H9 (cell line): Measurements from ENCODE around the gene APPBP2. TPM values are rescaled to one million over a fixed set of nuclear protein-coding genes. Genes with fewer than 3 reads are reported as not detected.

Source experiments
- DNase-seq: peaks from one replicate; pipeline ENCODE4 v3.0.0-alpha.2; 2017
- H2AFZ ChIP-seq: one replicate; pipeline ENCODE4 v1.6.1; 2013; ENCODE audit warnings: mild to moderate bottlenecking, low read length, control low read depth, moderate library complexity
- H2AK5ac ChIP-seq: 2 replicates; pipeline ENCODE4 v1.6.1; 2013; ENCODE audit warnings: low read length, control low read depth, mixed read lengths; ENCODE audit not compliant: insufficient read length
- H2BK120ac ChIP-seq: one replicate; pipeline ENCODE4 v1.6.1; 2013; ENCODE audit warnings: low read depth, mild to moderate bottlenecking, low read length, control low read depth, inconsistent platforms; ENCODE audit not compliant: poor library complexity, severe bottlenecking
- H2BK12ac ChIP-seq: 2 replicates; pipeline ENCODE4 v1.6.1; 2013; ENCODE audit warnings: low read length, control low read depth, mixed read lengths, low read depth; ENCODE audit not compliant: insufficient read length
- H2BK15ac ChIP-seq: 2 replicates; pipeline ENCODE4 v1.6.1; 2013; ENCODE audit warnings: low read depth, low read length, control low read depth
- H2BK20ac ChIP-seq: one replicate; pipeline ENCODE4 v1.6.1; 2013; ENCODE audit warnings: low read depth, mild to moderate bottlenecking, low read length, control low read depth, inconsistent platforms; ENCODE audit not compliant: poor library complexity, severe bottlenecking
- H2BK5ac ChIP-seq: 2 replicates; pipeline ENCODE4 v1.6.1; 2013; ENCODE audit warnings: low read length, control low read depth, mixed read lengths; ENCODE audit not compliant: insufficient read length
- H3K14ac ChIP-seq: 2 replicates; pipeline ENCODE4 v1.6.1; 2013; ENCODE audit warnings: low read length, control low read depth; ENCODE audit not compliant: insufficient read depth
- H3K18ac ChIP-seq: 2 replicates; pipeline ENCODE4 v1.6.1; 2013; ENCODE audit warnings: low read depth, mild to moderate bottlenecking, mixed read lengths, low read length, control low read depth; ENCODE audit not compliant: insufficient read length
- H3K23ac ChIP-seq: 2 replicates; pipeline ENCODE4 v1.6.1; 2013; ENCODE audit warnings: low read length, control low read depth, mixed read lengths, low read depth; ENCODE audit not compliant: insufficient read length
- H3K23me2 ChIP-seq: 2 replicates; pipeline ENCODE4 v1.6.1; 2013; ENCODE audit warnings: low read depth, mild to moderate bottlenecking, mixed read lengths, low read length, control low read depth; ENCODE audit not compliant: insufficient read length, poor library complexity, severe bottlenecking
- H3K27ac ChIP-seq: 2 replicates; pipeline ENCODE4 v1.5.1; 2013; ENCODE audit warnings: low read length, control low read depth, mixed read lengths, low read depth; ENCODE audit not compliant: insufficient read length
- H3K27me3 ChIP-seq: 2 replicates; pipeline ENCODE4 v1.6.1; 2013; ENCODE audit warnings: low read length, control low read depth, inconsistent platforms; ENCODE audit not compliant: insufficient read depth
- H3K4ac ChIP-seq: 2 replicates; pipeline ENCODE4 v1.6.1; 2013; ENCODE audit warnings: low read depth, mild to moderate bottlenecking, control low read depth, inconsistent platforms, low read length, moderate library complexity
- H3K4me1 ChIP-seq: 2 replicates; pipeline ENCODE4 v1.6.1; 2013; ENCODE audit warnings: low read length, control low read depth, inconsistent platforms; ENCODE audit not compliant: insufficient read depth
- H3K4me2 ChIP-seq: 2 replicates; pipeline ENCODE4 v1.6.1; 2013; ENCODE audit warnings: low read length, control low read depth, mixed read lengths; ENCODE audit not compliant: insufficient read length, insufficient read depth
- H3K56ac ChIP-seq: 2 replicates; pipeline ENCODE4 v1.6.1; 2013; ENCODE audit warnings: low read depth, mild to moderate bottlenecking, mixed read lengths, low read length, control low read depth; ENCODE audit not compliant: insufficient read length
- H3K79me1 ChIP-seq: 2 replicates; pipeline ENCODE4 v1.6.1; 2013; ENCODE audit warnings: low read depth, mild to moderate bottlenecking, moderate library complexity, low read length, control low read depth, inconsistent platforms; ENCODE audit not compliant: insufficient read depth, poor library complexity, severe bottlenecking
- H3K79me2 ChIP-seq: 2 replicates; pipeline ENCODE4 v1.6.1; 2013; ENCODE audit warnings: low read length, control low read depth, inconsistent platforms; ENCODE audit not compliant: insufficient read depth
- H3K9ac ChIP-seq: 2 replicates; pipeline ENCODE4 v1.6.1; 2013; ENCODE audit warnings: low read length, control low read depth, mixed read lengths; ENCODE audit not compliant: insufficient read length; ENCODE audit errors: extremely low read depth
- H3K9me3 ChIP-seq: one replicate; pipeline ENCODE4 v1.6.1; 2013; ENCODE audit warnings: low read depth, low read length, inconsistent platforms; ENCODE audit not compliant: control insufficient read depth
- H3T11ph ChIP-seq: one replicate; pipeline ENCODE4 v1.6.1; 2013; ENCODE audit warnings: mild to moderate bottlenecking, low read length, control low read depth, inconsistent platforms
- H4K20me1 ChIP-seq: one replicate; pipeline ENCODE4 v1.6.1; 2013; ENCODE audit not compliant: control insufficient read depth, insufficient read length, insufficient read depth
- H4K5ac ChIP-seq: 2 replicates; pipeline ENCODE4 v1.6.1; 2013; ENCODE audit warnings: low read depth, mild to moderate bottlenecking, mixed read lengths, low read length, control low read depth; ENCODE audit not compliant: insufficient read length
- H4K8ac ChIP-seq: replicated peaks from 2 replicates; pipeline ENCODE4 v1.6.1; 2013; ENCODE audit warnings: low read length, control low read depth, mixed read lengths, low read depth; ENCODE audit not compliant: insufficient read length
- H4K91ac ChIP-seq: 2 replicates; pipeline ENCODE4 v1.6.1; 2013; ENCODE audit warnings: low read depth, mild to moderate bottlenecking, moderate library complexity, mixed read lengths, low read length, control low read depth; ENCODE audit not compliant: insufficient read length
- H3K27ac Mint-ChIP-seq, 3 experiments: 2 replicates in 2 of 3; 3 replicates in 1 of 3; pipeline ENCODE4 v1.8.0; 2020 to 2021; ENCODE audit warnings: mixed read lengths in 3 of 3, mild to moderate bottlenecking in 1 of 3, moderate library complexity in 1 of 3
- H3K27me3 Mint-ChIP-seq: 2 replicates; pipeline ENCODE4 v1.8.0; 2021; ENCODE audit warnings: low read depth, mild to moderate bottlenecking, moderate library complexity, mixed read lengths
- H3K36me3 Mint-ChIP-seq, 3 experiments: 2 replicates in 2 of 3; 3 replicates in 1 of 3; pipeline ENCODE4 v1.8.0; 2020 to 2021; ENCODE audit warnings: low read depth in 3 of 3, mixed read lengths in 3 of 3; ENCODE audit not compliant: insufficient read depth in 1 of 3
- H3K4me1 Mint-ChIP-seq, 2 experiments: 2 replicates each; pipeline ENCODE4 v1.8.0; 2020; ENCODE audit warnings: mixed read lengths in 2 of 2
- H3K4me3 Mint-ChIP-seq, 2 experiments: 2 replicates in 1 of 2; 3 replicates in 1 of 2; pipeline ENCODE4 v1.8.0; 2020 to 2021; ENCODE audit warnings: mild to moderate bottlenecking in 2 of 2, mixed read lengths in 2 of 2, moderate library complexity in 1 of 2
- H3K9me3 Mint-ChIP-seq, 2 experiments: 2 replicates in 1 of 2; 3 replicates in 1 of 2; pipeline ENCODE4 v1.8.0; 2020; ENCODE audit warnings: mild to moderate bottlenecking in 2 of 2, mixed read lengths in 2 of 2, moderate library complexity in 1 of 2
- WGBS: extraction: QIAGEN DNeasy Blood & Tissue Kit; methylation state at CpG from one replicate; pipeline ENCODE4 v1.1.7; 2013; ENCODE audit warnings: missing lambda C conversion rate, low lambda C conversion rate, mixed read lengths; ENCODE audit not compliant: insufficient read length; ENCODE audit errors: extremely low coverage; 5-methylcytosine and 5-hydroxymethylcytosine counted together
- total RNA-seq: library from RNA; stranded (reverse); gene quantifications from 2 replicates; pipeline ENCODE4 v1.2.1, GENCODE V29; 2021
- TF ChIP-seq, protein P1 (sequence below): fragments of 200-600 bp; sonication (generic); conservative IDR thresholded peaks from 3 replicates; pipeline ENCODE4 v1.8.0; 2021; ENCODE audit warnings: antibody characterized with exemption, mild to moderate bottlenecking

Gene APPBP2
- total RNA-seq, 1 experiment from 2014 or later, result 17.0 TPM

DNA sequence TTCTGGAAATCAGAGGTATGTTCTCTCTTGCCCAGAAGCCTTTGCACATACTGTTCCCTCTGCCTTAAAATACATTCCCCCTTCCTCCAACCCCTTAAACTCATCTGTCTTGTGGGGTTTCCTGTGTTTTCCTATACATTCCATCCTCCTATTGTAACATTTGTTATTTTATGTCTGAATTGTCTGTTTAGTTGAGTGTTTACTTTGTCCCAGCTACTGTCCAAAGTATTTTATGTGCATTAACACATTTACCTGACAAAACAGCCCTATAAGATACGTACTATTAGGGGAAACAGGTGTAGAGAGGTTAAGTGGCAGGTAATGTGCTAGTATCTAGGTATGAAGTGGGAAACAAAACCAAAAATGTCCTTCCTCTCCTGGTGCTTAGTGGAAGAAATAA is 61.7 kb downstream of the APPBP2 start:
- Histone ChIP-seq H2BK20ac (no peak overlapping the region), H4K8ac (no peak overlapping the region), H3K79me1 (no peaks in the 10 kb centered on the region), H3K4ac (no peak overlapping the region), H3K9ac (no peak overlapping the region), H3K9me3 (no peaks in the 10 kb centered on the region), H4K20me1 (no peaks in the 10 kb centered on the region), H3K56ac (no peak overlapping the region), H2BK12ac (no peak overlapping the region), H3K4me1 (no peaks in the 10 kb centered on the region), H3T11ph (no peak overlapping the region), H2AFZ (no peak overlapping the region), H3K79me2 (no peaks in the 10 kb centered on the region), H2AK5ac (no peak overlapping the region), H3K4me2 (no peak overlapping the region), H3K18ac (no peak overlapping the region), H2BK120ac (no peak overlapping the region), H2BK15ac (no peak overlapping the region), H4K5ac (no peak overlapping the region), H4K91ac (no peak overlapping the region), H3K23me2 (no peaks in the 10 kb centered on the region), H3K14ac (no peak overlapping the region), H2BK5ac (no peak overlapping the region), H3K27me3 (no peaks in the 10 kb centered on the region), H3K27ac (no peak overlapping the region), H3K23ac (no peak overlapping the region)
- Mint-ChIP-seq H3K36me3 (peaks cover 9 to 52% (median 13%) of the 10 kb centered on the region in 3 experiments; a peak in 5 of 7 replicates), H3K27ac (no peak overlapping the region), H3K4me1 (no peaks in the 10 kb centered on the region), H3K4me3 (no peak overlapping the region), H3K27me3 (no peaks in the 10 kb centered on the region), H3K9me3 (no peaks in the 10 kb centered on the region)
- no peak for DNase-seq
- WGBS, result no CpG with 5 or more reads among the region's 1 CpG
- TF ChIP-seq, protein P1, sequence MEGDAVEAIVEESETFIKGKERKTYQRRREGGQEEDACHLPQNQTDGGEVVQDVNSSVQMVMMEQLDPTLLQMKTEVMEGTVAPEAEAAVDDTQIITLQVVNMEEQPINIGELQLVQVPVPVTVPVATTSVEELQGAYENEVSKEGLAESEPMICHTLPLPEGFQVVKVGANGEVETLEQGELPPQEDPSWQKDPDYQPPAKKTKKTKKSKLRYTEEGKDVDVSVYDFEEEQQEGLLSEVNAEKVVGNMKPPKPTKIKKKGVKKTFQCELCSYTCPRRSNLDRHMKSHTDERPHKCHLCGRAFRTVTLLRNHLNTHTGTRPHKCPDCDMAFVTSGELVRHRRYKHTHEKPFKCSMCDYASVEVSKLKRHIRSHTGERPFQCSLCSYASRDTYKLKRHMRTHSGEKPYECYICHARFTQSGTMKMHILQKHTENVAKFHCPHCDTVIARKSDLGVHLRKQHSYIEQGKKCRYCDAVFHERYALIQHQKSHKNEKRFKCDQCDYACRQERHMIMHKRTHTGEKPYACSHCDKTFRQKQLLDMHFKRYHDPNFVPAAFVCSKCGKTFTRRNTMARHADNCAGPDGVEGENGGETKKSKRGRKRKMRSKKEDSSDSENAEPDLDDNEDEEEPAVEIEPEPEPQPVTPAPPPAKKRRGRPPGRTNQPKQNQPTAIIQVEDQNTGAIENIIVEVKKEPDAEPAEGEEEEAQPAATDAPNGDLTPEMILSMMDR, result no peak
